ENCODE results near the gene ANXA2R.

DNA sequence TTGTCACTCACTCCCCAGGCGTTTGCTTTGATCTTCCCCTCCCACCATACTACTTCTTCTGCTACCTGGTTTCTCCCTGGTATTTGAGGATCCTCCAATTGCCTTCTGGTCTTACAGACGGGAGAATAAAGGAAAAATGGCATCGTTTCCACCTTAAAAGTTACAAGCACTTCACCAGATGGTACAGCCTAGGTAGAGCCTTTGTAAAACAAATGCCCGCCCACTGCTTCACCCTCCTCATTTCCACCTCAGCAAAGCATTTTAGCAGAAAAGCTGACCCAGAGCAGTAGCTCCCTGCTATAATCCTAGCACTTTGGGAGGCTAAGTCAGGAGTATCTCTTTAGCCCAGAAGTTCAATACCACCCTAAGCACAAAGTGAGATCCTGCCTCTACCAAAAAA is 5.1 kb upstream of the ANXA2R start:
- no peak for TF ChIP-seq EZH2phosphoT487 (IDR thresholded peaks at IDR 0.05; ENCODE audit: borderline replicate concordance)
- TF ChIP-seq, protein P1, sequence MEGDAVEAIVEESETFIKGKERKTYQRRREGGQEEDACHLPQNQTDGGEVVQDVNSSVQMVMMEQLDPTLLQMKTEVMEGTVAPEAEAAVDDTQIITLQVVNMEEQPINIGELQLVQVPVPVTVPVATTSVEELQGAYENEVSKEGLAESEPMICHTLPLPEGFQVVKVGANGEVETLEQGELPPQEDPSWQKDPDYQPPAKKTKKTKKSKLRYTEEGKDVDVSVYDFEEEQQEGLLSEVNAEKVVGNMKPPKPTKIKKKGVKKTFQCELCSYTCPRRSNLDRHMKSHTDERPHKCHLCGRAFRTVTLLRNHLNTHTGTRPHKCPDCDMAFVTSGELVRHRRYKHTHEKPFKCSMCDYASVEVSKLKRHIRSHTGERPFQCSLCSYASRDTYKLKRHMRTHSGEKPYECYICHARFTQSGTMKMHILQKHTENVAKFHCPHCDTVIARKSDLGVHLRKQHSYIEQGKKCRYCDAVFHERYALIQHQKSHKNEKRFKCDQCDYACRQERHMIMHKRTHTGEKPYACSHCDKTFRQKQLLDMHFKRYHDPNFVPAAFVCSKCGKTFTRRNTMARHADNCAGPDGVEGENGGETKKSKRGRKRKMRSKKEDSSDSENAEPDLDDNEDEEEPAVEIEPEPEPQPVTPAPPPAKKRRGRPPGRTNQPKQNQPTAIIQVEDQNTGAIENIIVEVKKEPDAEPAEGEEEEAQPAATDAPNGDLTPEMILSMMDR (conservative IDR thresholded peaks at IDR 0.05; ENCODE audit: low read length) = no peak
